Nephron (organoid): ENCODE data around the gene KCNC4.

Experiments used
- H3K27ac Mint-ChIP-seq, 3 experiments: 2 replicates each; pipeline ENCODE4 v1.8.0; 2020; ENCODE audit warnings: mixed read lengths in 3 of 3, mild to moderate bottlenecking in 2 of 3, moderate library complexity in 1 of 3
- H3K27me3 Mint-ChIP-seq: 2 replicates; pipeline ENCODE4 v1.8.0; 2021; ENCODE audit warnings: low read depth, mild to moderate bottlenecking, moderate library complexity, mixed read lengths
- H3K36me3 Mint-ChIP-seq: 2 replicates; pipeline ENCODE4 v1.8.0; 2020; ENCODE audit warnings: low read depth, mixed read lengths
- H3K4me1 Mint-ChIP-seq: 2 replicates; pipeline ENCODE4 v1.8.0; 2020; ENCODE audit warnings: mixed read lengths
- H3K4me3 Mint-ChIP-seq, 3 experiments: 2 replicates each; pipeline ENCODE4 v1.8.0; 2020; ENCODE audit warnings: mild to moderate bottlenecking in 3 of 3, mixed read lengths in 3 of 3, moderate library complexity in 2 of 3
- H3K9me3 Mint-ChIP-seq: 2 replicates; pipeline ENCODE4 v1.8.0; 2020; ENCODE audit warnings: mixed read lengths
- CTCF ChIP-seq, 3 experiments: fragments of 200-600 bp; sonication (generic); IDR thresholded peaks; one replicate each; pipeline ENCODE4 v1.5.0; 2021; ENCODE audit warnings: antibody characterized with exemption in 3 of 3; ENCODE audit not compliant: unreplicated experiment in 3 of 3

Gene KCNC4

GRCh38 chr1:110198746-110199145, 11.4 kb upstream of the KCNC4 start:
- no peaks in the 10 kb centered on the region for H3K9me3 Mint-ChIP-seq

GRCh38 chr1:110200190-110200589, 9.9 kb upstream of the KCNC4 start:
- H3K36me3 Mint-ChIP-seq, result no peaks in the 10 kb centered on the region
- no peaks in the 10 kb centered on the region for H3K4me1 Mint-ChIP-seq
- H3K4me3 Mint-ChIP-seq, result no peak overlapping the region
- H3K9me3 Mint-ChIP-seq, result no peaks in the 10 kb centered on the region
- TF ChIP-seq CTCF (IDR thresholded peaks at IDR 0.05; ENCODE audit: unreplicated experiment in 3 of 3), result no peak
- H3K27me3 Mint-ChIP-seq, result peaks cover 34% of the 10 kb centered on the region
- no peak overlapping the region for H3K27ac Mint-ChIP-seq

More at GRCh38 chr1:110198746-110199145, 11.4 kb upstream of the KCNC4 start:
- Mint-ChIP-seq H3K4me3 (no peak overlapping the region), H3K4me1 (no peaks in the 10 kb centered on the region), H3K27ac (no peak overlapping the region), H3K27me3 (peaks cover 22% of the 10 kb centered on the region), H3K36me3 (no peaks in the 10 kb centered on the region)
- TF ChIP-seq CTCF (IDR thresholded peaks at IDR 0.05; ENCODE audit: unreplicated experiment in 3 of 3), result no peak

GRCh38 chr1:110200666-110201065, 9.4 kb upstream of the KCNC4 start:
- Mint-ChIP-seq H3K27ac (no peak overlapping the region), H3K9me3 (no peaks in the 10 kb centered on the region), H3K27me3 (peaks cover 37% of the 10 kb centered on the region), H3K4me3 (no peak overlapping the region), H3K4me1 (no peaks in the 10 kb centered on the region), H3K36me3 (no peaks in the 10 kb centered on the region)
- no peak for TF ChIP-seq CTCF (IDR thresholded peaks at IDR 0.05; ENCODE audit: unreplicated experiment in 3 of 3)

- Mint-ChIP-seq H3K4me3 (no peak overlapping the region), H3K27ac (no peak overlapping the region), H3K36me3 (no peaks in the 10 kb centered on the region), H3K27me3 (peaks cover 37% of the 10 kb centered on the region), H3K4me1 (no peaks in the 10 kb centered on the region), H3K9me3 (no peaks in the 10 kb centered on the region)
- TF ChIP-seq CTCF (IDR thresholded peaks at IDR 0.05; ENCODE audit: unreplicated experiment in 3 of 3), result no peak
Measured at GRCh38 chr1:110201157-110201825, 8.8 kb upstream of the KCNC4 start.

GRCh38 chr1:110203021-110203661, 7.0 kb upstream of the KCNC4 start:
- H3K27me3 Mint-ChIP-seq, result peaks cover 54% of the 10 kb centered on the region
- H3K9me3 Mint-ChIP-seq, result no peaks in the 10 kb centered on the region
- peak; percentile 82 to 85 (median 84) for TF ChIP-seq CTCF (IDR thresholded peaks at IDR 0.05; ENCODE audit: unreplicated experiment in 3 of 3)
- H3K36me3 Mint-ChIP-seq, result no peaks in the 10 kb centered on the region
- no peak overlapping the region for H3K27ac Mint-ChIP-seq
- H3K4me1 Mint-ChIP-seq, result no peaks in the 10 kb centered on the region
- no peak overlapping the region for H3K4me3 Mint-ChIP-seq

GRCh38 chr1:110205156-110205555, 5.0 kb upstream of the KCNC4 start:
- Mint-ChIP-seq H3K9me3 (no peaks in the 10 kb centered on the region), H3K27me3 (peaks cover 66% of the 10 kb centered on the region), H3K4me3 (no peak overlapping the region), H3K27ac (no peak overlapping the region), H3K4me1 (peaks cover 9% of the 10 kb centered on the region), H3K36me3 (no peaks in the 10 kb centered on the region)
- no peak for TF ChIP-seq CTCF (IDR thresholded peaks at IDR 0.05; ENCODE audit: unreplicated experiment in 3 of 3)
